ENCODE measurements around the gene FCHO1.

Gene FCHO1

GRCh38 chr19:17766543-17767131, 15.4 kb downstream of the FCHO1 start:
- Histone ChIP-seq H3K27ac (ENCODE audit: low read length) (no peak overlapping the region), H4K20me1 (ENCODE audit: insufficient read depth, low read length) (peaks cover 2% of the 10 kb centered on the region; the same call in 1 of the 2 replicates), H3K79me2 (ENCODE audit: insufficient read depth, low read length) (no peaks in the 10 kb centered on the region), H3K27me3 (ENCODE audit: insufficient read depth, low read length, poor library complexity) (no peaks in the 10 kb centered on the region), H3K4me3 (ENCODE audit: low read depth in 1 of 2, low read length in 2 of 2) (no peak overlapping the region), H3K9ac (ENCODE audit: low read depth, low read length) (no peak overlapping the region), H3K9me3 (ENCODE audit: insufficient read depth, low read length, severe bottlenecking) (no peaks in the 10 kb centered on the region), H2AFZ (ENCODE audit: low read depth, low read length) (no peak overlapping the region), H3K4me2 (ENCODE audit: insufficient read depth, low read length) (no peak overlapping the region), H3K36me3 (ENCODE audit: insufficient read depth, low read length) (peaks cover 70% of the 10 kb centered on the region), H3K4me1 (ENCODE audit: insufficient read depth, low read length) (no peaks in the 10 kb centered on the region)
- TF ChIP-seq EZH2 (IDR thresholded peaks at IDR 0.05; ENCODE audit: borderline replicate concordance, low read depth, low read length, severe bottlenecking): no peak
- TF ChIP-seq CTCF (IDR thresholded peaks at IDR 0.05; ENCODE audit: borderline replicate concordance, extremely low read depth, low read length, poor library complexity, severe bottlenecking): no peak
- no peak for ATAC-seq (ENCODE audit: insufficient read depth, low read depth)
- DNase-seq: no peak

GRCh38 chr19:17767559-17767958, 16.3 kb downstream of the FCHO1 start:
- no peak overlapping the region for H3K27ac ChIP-seq (ENCODE audit: low read length)
- no peak for DNase-seq

GRCh38 chr19:17770613-17771012, 19.3 kb downstream of the FCHO1 start:
- H3K4me2 ChIP-seq (ENCODE audit: insufficient read depth, low read length): no peak overlapping the region
- H3K27me3 ChIP-seq (ENCODE audit: insufficient read depth, low read length, poor library complexity): no peaks in the 10 kb centered on the region
- H4K20me1 ChIP-seq (ENCODE audit: insufficient read depth, low read length): peaks cover 3% of the 10 kb centered on the region; the same call in 1 of the 2 replicates
- H3K79me2 ChIP-seq (ENCODE audit: insufficient read depth, low read length): no peaks in the 10 kb centered on the region
- ATAC-seq (ENCODE audit: insufficient read depth, low read depth): no peak
- H3K27ac ChIP-seq (ENCODE audit: low read length): no peak overlapping the region
- no peak for DNase-seq
- TF ChIP-seq CTCF (IDR thresholded peaks at IDR 0.05; ENCODE audit: borderline replicate concordance, extremely low read depth, low read length, poor library complexity, severe bottlenecking): no peak
- TF ChIP-seq EZH2 (IDR thresholded peaks at IDR 0.05; ENCODE audit: borderline replicate concordance, low read depth, low read length, severe bottlenecking): no peak
- no peaks in the 10 kb centered on the region for H3K9me3 ChIP-seq (ENCODE audit: insufficient read depth, low read length, severe bottlenecking)
- no peak overlapping the region for H3K4me3 ChIP-seq (ENCODE audit: low read depth in 1 of 2, low read length in 2 of 2)
- no peak overlapping the region for H2AFZ ChIP-seq (ENCODE audit: low read depth, low read length)
- peaks cover 78% of the 10 kb centered on the region for H3K36me3 ChIP-seq (ENCODE audit: insufficient read depth, low read length)
- no peak overlapping the region for H3K9ac ChIP-seq (ENCODE audit: low read depth, low read length)
- H3K4me1 ChIP-seq (ENCODE audit: insufficient read depth, low read length): no peaks in the 10 kb centered on the region

More at GRCh38 chr19:17767559-17767958, 16.3 kb downstream of the FCHO1 start:
- H4K20me1 ChIP-seq (ENCODE audit: insufficient read depth, low read length): peaks cover 2% of the 10 kb centered on the region; the same call in 1 of the 2 replicates
- no peak overlapping the region for H3K4me3 ChIP-seq (ENCODE audit: low read depth in 1 of 2, low read length in 2 of 2)
- TF ChIP-seq CTCF (IDR thresholded peaks at IDR 0.05; ENCODE audit: borderline replicate concordance, extremely low read depth, low read length, poor library complexity, severe bottlenecking): no peak
- H3K9ac ChIP-seq (ENCODE audit: low read depth, low read length): no peak overlapping the region
- H3K36me3 ChIP-seq (ENCODE audit: insufficient read depth, low read length): peaks cover 76% of the 10 kb centered on the region
- H2AFZ ChIP-seq (ENCODE audit: low read depth, low read length): no peak overlapping the region
- no peaks in the 10 kb centered on the region for H3K4me1 ChIP-seq (ENCODE audit: insufficient read depth, low read length)
- no peaks in the 10 kb centered on the region for H3K79me2 ChIP-seq (ENCODE audit: insufficient read depth, low read length)
- no peak for ATAC-seq (ENCODE audit: insufficient read depth, low read depth)
- no peak overlapping the region for H3K4me2 ChIP-seq (ENCODE audit: insufficient read depth, low read length)
- no peaks in the 10 kb centered on the region for H3K9me3 ChIP-seq (ENCODE audit: insufficient read depth, low read length, severe bottlenecking)
- no peaks in the 10 kb centered on the region for H3K27me3 ChIP-seq (ENCODE audit: insufficient read depth, low read length, poor library complexity)
